Right lobe of liver (tissue), 5 donors: ENCODE results near the gene SUFU. TPM values are rescaled to one million over a fixed set of nuclear protein-coding genes. Genes with fewer than 3 reads are reported as not detected.

Source experiments
- small RNA-seq, 2 experiments: library from RNA; depleted of rRNA; stranded (forward); fragments of <200 nt; gene quantifications; one replicate each; pipeline ENCODE3, GENCODE V24; 2016
- total RNA-seq, 6 experiments: library from RNA; depleted of rRNA in 2 of 6; stranded (reverse); fragments of >200 nt in 2 of 6; fragmentation: NEBNext Ultra II Directional in 3 of 6; extraction: Animal tissue kit (Norgen Biotek cat#: 25700) in 3 of 6; gene quantifications; one replicate each; pipeline versions ENCODE4 v1.1.0 to v1.2.4, GENCODE V29; 2016 to 2023
- donor health status: DM: no; HTN: no; CAD: no.
- donor health status: DM: no; HTN: no; CAD: no.
- donor health status: DM: no; HTN: yes; CAD: no.
- donor health status: DM: no; HTN: yes; CAD: no.

Gene SUFU
- total RNA-seq, 6 experiments from 2014 or later: 4.2 to 6.2 (median 5.1) TPM

Small RNAs within 50 kb of the gene (small RNA-seq; reads per million reads assigned to genes)
- 0 reads per million in 2 experiments for gene RNU6-43P

Other genes starting within 250 kb of the SUFU start
- 10 to 100 TPM in 4 of 6 experiments, 1 to 10 TPM in 2; 7.5 to 46.0 (median 19.4) TPM for gene NFKB2, start 108.3 kb upstream of the SUFU start, total RNA-seq
- gene PSD, start 85.2 kb upstream of the SUFU start, total RNA-seq: 1 to 10 TPM in 3 of 6 experiments, under 1 TPM in 3; 0.12 to 4.6 (median 1.3) TPM
- gene FBXL15, start 83.1 kb upstream of the SUFU start, total RNA-seq: 10 to 100 TPM in 2 of 6 experiments, 1 to 10 TPM in 4; 5.6 to 22.9 (median 9.0) TPM
- 10 to 100 TPM; 23.0 to 32.1 (median 26.8) TPM for gene CUEDC2, start 71.4 kb upstream of the SUFU start, total RNA-seq
- not detected for gene C10orf95, start 52.4 kb upstream of the SUFU start, total RNA-seq
- 10 to 100 TPM; 25.6 to 47.9 (median 31.3) TPM for gene ACTR1A, start 1.3 kb upstream of the SUFU start, total RNA-seq
- 10 to 100 TPM; 34.7 to 99.8 (median 41.2) TPM for gene TRIM8, start 140.5 kb downstream of the SUFU start, total RNA-seq
- 1 to 10 TPM; 1.1 to 3.3 (median 2.3) TPM for gene ARL3, start 210.4 kb downstream of the SUFU start, total RNA-seq
- 10 to 100 TPM in 4 of 6 experiments, 1 to 10 TPM in 2; 7.1 to 29.7 (median 16.5) TPM for gene SFXN2, start 210.7 kb downstream of the SUFU start, total RNA-seq
- gene WBP1L, start 240.0 kb downstream of the SUFU start, total RNA-seq: 10 to 100 TPM; 24.1 to 58.4 (median 32.8) TPM